Lung microvascular endothelial cell (primary cell): ENCODE data around the gene MYBPC2. TPM values are rescaled to one million over a fixed set of nuclear protein-coding genes. Genes with fewer than 3 reads are reported as not detected.
"Not testable (repeated sequence)": the region's sequence is repeated elsewhere in the genome, so short reads cannot be mapped to it uniquely, and the experiment has no call there.

Experiments used
- DNase-seq, 2 donors: peaks; one replicate each; pipeline versions ENCODE4 v3.0.0 to v3.0.0-alpha.2; 2010; ENCODE audit warnings: low read depth in 2 of 2
- total RNA-seq: library from RNA; depleted of rRNA; stranded (reverse); fragments of >200 nt; gene quantifications from 2 replicates; pipeline ENCODE4 v1.2.1, GENCODE V29; 2014

The MYBPC2 gene
- total RNA-seq = not detected in 2 replicates

- DNase-seq = peak in 1 of 2 donors; percentile 13
Observed at GRCh38 chr19:50432221-50433028, at the start of gene MYBPC2. Gene MYBPC2 (plus strand): TSS chr19:50432892. CDS start chr19:50432954, 62 bp downstream.

GRCh38 chr19:50383001-50383851 lies 49.5 kb upstream of the MYBPC2 start:
- DNase-seq = no peak

GRCh38 chr19:50383852-50384684 lies 48.6 kb upstream of the MYBPC2 start, which contains the start of gene POLD1:
Gene POLD1 (plus strand): TSS chr19:50384347. CDS start chr19:50398852, 14,505 bp downstream.
- DNase-seq = peak; percentile 98 to 99

- no peak for DNase-seq
Observed at GRCh38 chr19:50384685-50385535, 47.8 kb upstream of the MYBPC2 start.

- DNase-seq = peak; percentile 55 to 69
Observed at GRCh38 chr19:50387176-50387867, 45.4 kb upstream of the MYBPC2 start.

GRCh38 chr19:50387868-50388245 lies 44.8 kb upstream of the MYBPC2 start:
- peak in 1 of 2 donors; percentile 39 for DNase-seq

- not testable (repeated sequence) for DNase-seq
Observed at GRCh38 chr19:50390295-50390694, 42.4 kb upstream of the MYBPC2 start.

GRCh38 chr19:50390952-50391351 lies 41.7 kb upstream of the MYBPC2 start:
- DNase-seq = not testable (repeated sequence)

- DNase-seq = no peak
Observed at GRCh38 chr19:50392759-50393158, 39.9 kb upstream of the MYBPC2 start.

- DNase-seq = no peak
Observed at GRCh38 chr19:50393589-50393988, 39.1 kb upstream of the MYBPC2 start.

GRCh38 chr19:50394017-50394416 lies 38.7 kb upstream of the MYBPC2 start:
- no peak for DNase-seq

- DNase-seq = no peak
Observed at GRCh38 chr19:50398675-50399367, 33.9 kb upstream of the MYBPC2 start.

GRCh38 chr19:50399368-50399745 lies 33.3 kb upstream of the MYBPC2 start:
- no peak for DNase-seq

GRCh38 chr19:50401605-50402450 lies 30.9 kb upstream of the MYBPC2 start:
- no peak for DNase-seq

GRCh38 chr19:50402544-50403301 lies 30.0 kb upstream of the MYBPC2 start:
- no peak for DNase-seq

GRCh38 chr19:50406156-50406820 lies 26.4 kb upstream of the MYBPC2 start:
- DNase-seq = no peak

- no peak for DNase-seq
Observed at GRCh38 chr19:50406829-50407228, 25.9 kb upstream of the MYBPC2 start.
